Esophagus squamous epithelium (tissue), 4 donors: ENCODE measurements around the gene RMI2.

Source experiments
- POLR2A ChIP-seq, 4 donors: fragments of 450-650 bp; IDR thresholded peaks; one replicate each; pipeline ENCODE4 v1.6.1; 2017; ENCODE audit warnings: antibody characterized with exemption in 4 of 4, mild to moderate bottlenecking in 4 of 4, moderate library complexity in 3 of 4
- TF ChIP-seq, protein P1 (sequence below), 6 experiments: fragments of 450-650 bp in 4 of 6; fragments of 200-600 bp in 2 of 6; sonication (generic) in 2 of 6; IDR thresholded peaks; one replicate each; pipeline ENCODE4 v1.5.1; 2016 to 2019; ENCODE audit warnings: antibody characterized with exemption in 6 of 6, mild to moderate bottlenecking in 4 of 6, moderate library complexity in 4 of 6

DNA sequence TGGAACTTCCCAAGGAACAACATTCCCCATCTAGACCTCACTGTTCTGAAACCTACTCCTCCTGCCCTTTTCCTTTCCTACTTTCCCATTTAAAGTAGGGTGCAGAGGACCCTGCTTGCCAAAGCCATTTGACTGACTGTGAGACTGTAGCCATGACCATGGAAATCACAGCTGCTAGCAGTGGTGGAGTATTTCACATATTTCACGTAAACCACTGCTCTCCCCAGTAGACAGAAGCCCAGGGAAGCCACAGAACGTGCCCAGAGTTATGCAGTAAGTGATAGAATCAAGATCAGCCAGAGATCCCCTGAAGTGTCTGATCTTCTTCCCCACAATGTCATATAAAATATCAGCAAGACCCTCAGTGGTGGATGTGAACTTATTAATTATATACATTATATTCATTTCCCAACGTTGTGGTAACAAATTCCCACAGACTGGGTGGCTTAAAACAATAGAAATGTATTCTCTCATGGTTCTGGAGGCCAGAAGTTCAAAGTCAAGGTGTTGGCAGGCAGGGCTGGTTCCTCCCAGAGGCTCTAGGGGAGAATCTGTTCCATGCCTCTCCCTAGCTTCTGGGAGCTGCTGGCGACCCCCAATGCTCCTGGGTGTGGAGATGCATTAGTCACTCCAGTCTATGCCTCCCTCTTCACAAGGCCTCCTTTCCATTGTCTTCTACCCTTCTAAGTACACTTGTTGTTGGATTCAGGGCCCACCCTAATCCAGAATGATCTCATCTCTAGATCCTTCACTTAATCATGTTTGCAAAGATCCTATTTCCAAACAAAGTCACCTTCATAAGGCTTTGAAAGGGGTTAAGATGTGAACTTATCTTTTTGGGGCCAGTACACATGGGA, 43.4 kb upstream of the RMI2 start:
- no peak for TF ChIP-seq POLR2A (IDR thresholded peaks at IDR 0.05)
- TF ChIP-seq, protein P1, sequence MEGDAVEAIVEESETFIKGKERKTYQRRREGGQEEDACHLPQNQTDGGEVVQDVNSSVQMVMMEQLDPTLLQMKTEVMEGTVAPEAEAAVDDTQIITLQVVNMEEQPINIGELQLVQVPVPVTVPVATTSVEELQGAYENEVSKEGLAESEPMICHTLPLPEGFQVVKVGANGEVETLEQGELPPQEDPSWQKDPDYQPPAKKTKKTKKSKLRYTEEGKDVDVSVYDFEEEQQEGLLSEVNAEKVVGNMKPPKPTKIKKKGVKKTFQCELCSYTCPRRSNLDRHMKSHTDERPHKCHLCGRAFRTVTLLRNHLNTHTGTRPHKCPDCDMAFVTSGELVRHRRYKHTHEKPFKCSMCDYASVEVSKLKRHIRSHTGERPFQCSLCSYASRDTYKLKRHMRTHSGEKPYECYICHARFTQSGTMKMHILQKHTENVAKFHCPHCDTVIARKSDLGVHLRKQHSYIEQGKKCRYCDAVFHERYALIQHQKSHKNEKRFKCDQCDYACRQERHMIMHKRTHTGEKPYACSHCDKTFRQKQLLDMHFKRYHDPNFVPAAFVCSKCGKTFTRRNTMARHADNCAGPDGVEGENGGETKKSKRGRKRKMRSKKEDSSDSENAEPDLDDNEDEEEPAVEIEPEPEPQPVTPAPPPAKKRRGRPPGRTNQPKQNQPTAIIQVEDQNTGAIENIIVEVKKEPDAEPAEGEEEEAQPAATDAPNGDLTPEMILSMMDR (IDR thresholded peaks at IDR 0.05), result no peak
